Peyer's patch (tissue), 4 donors: ENCODE measurements around the gene TENT5A. TPM values are rescaled to one million over a fixed set of nuclear protein-coding genes. Genes with fewer than 3 reads are reported as not detected.

Source experiments
- DNase-seq, 3 donors: peaks; one replicate each; pipeline ENCODE4 v3.0.0-alpha.2; 2017 to 2019
- H3K27ac ChIP-seq, 4 donors: fragments of 200-600 bp; sonication (generic); one replicate each; pipeline ENCODE4 v1.5.1; 2016 to 2019
- H3K27me3 ChIP-seq, 2 donors: fragments of 200-600 bp; sonication (generic); one replicate each; pipeline ENCODE4 v1.5.1; 2019
- H3K36me3 ChIP-seq, 3 donors: fragments of 200-600 bp; sonication (generic); one replicate each; pipeline ENCODE4 v1.5.1; 2016 to 2019
- H3K4me1 ChIP-seq, 4 donors: fragments of 200-600 bp; sonication (generic); one replicate each; pipeline ENCODE4 v1.5.1; 2016 to 2019
- H3K4me3 ChIP-seq, 4 donors: fragments of 200-600 bp; sonication (generic); 1 replicate in 3 of 4; 2 replicates in 1 of 4; pipeline ENCODE4 v1.5.1; 2016 to 2019; ENCODE audit warnings: mild to moderate bottlenecking in 1 of 4
- H3K9me3 ChIP-seq, 4 donors: fragments of 200-600 bp; sonication (generic); one replicate each; pipeline ENCODE4 v1.5.1; 2016 to 2019; ENCODE audit warnings: mild to moderate bottlenecking in 1 of 4
- POLR2A ChIP-seq, 2 donors: fragments of 450-650 bp; IDR thresholded peaks; one replicate each; pipeline ENCODE4 v1.5.1; 2017; ENCODE audit warnings: antibody characterized with exemption in 2 of 2, mild to moderate bottlenecking in 2 of 2, moderate library complexity in 2 of 2
- total RNA-seq, 4 donors: library from RNA; depleted of rRNA; stranded (reverse); fragments of >200 nt; gene quantifications; one replicate each; pipeline ENCODE4 v1.1.0, GENCODE V29; 2016
- TF ChIP-seq, protein P1 (sequence below), 6 experiments: fragments of 450-650 bp in 4 of 6; fragments of 200-600 bp in 2 of 6; sonication (generic) in 1 of 6; IDR thresholded peaks; one replicate each; pipeline ENCODE4 v1.5.1; 2017 to 2019; ENCODE audit warnings: antibody characterized with exemption in 6 of 6, mild to moderate bottlenecking in 3 of 6, moderate library complexity in 1 of 6

The TENT5A gene
- total RNA-seq, 4 donors from 2014 or later: 35.4 to 73.4 (median 58.6) TPM

DNA sequence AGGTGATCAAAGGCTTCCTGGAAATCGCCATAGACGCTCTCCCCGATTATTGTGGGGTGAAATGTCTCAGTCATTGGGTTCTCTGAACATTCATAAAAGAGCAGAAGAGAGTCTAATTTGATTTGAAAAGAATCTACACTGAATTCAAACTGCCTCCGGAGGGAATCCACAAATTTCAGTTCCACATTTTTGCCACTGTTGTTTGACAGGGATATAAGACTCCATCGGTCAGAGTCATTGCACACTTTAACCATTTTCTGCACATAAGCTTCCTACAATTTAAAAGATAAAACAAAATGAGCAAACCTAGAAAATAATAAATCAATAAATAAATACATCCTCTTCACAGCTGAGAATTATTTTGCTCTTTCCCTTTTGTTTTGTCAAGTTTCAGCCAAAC is 2.3 kb downstream of the TENT5A start:
- H3K4me3 ChIP-seq: peak overlapping the region; percentile 64 to 92 (median 70)
- no peaks in the 10 kb centered on the region for H3K27me3 ChIP-seq
- no peak for DNase-seq
- TF ChIP-seq, protein P1, sequence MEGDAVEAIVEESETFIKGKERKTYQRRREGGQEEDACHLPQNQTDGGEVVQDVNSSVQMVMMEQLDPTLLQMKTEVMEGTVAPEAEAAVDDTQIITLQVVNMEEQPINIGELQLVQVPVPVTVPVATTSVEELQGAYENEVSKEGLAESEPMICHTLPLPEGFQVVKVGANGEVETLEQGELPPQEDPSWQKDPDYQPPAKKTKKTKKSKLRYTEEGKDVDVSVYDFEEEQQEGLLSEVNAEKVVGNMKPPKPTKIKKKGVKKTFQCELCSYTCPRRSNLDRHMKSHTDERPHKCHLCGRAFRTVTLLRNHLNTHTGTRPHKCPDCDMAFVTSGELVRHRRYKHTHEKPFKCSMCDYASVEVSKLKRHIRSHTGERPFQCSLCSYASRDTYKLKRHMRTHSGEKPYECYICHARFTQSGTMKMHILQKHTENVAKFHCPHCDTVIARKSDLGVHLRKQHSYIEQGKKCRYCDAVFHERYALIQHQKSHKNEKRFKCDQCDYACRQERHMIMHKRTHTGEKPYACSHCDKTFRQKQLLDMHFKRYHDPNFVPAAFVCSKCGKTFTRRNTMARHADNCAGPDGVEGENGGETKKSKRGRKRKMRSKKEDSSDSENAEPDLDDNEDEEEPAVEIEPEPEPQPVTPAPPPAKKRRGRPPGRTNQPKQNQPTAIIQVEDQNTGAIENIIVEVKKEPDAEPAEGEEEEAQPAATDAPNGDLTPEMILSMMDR (IDR thresholded peaks at IDR 0.05): no peak
- TF ChIP-seq POLR2A (IDR thresholded peaks at IDR 0.05): no peak
- peak overlapping the region in 1 of 4 donors; percentile 99 for H3K27ac ChIP-seq
- H3K36me3 ChIP-seq: peaks cover 0 to 30% (median 0%) of the 10 kb centered on the region in 3 donors
- H3K9me3 ChIP-seq: no peaks in the 10 kb centered on the region
- H3K4me1 ChIP-seq: peaks cover 0 to 27% (median 0%) of the 10 kb centered on the region in 4 donors

DNA sequence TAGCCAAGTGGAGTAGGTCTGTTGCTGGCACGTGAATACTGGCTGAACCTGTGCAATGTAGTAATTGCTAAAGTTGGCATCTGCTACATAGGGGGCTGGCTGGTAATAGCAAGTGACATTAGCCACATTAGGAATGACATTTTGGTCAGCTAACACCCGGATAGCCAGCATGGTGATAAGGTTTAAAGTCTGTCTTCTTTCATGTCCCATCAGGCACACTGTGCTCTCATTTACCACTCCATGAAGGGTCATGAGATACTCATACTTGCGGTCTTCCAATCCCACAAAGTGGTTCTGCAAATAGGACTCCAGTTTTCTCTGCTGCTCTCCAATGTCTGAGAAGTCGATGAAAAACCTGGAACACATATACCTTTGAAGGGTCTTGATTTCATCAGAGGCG is 2.8 kb downstream of the TENT5A start:
- no peak for DNase-seq
- Histone ChIP-seq H3K4me1 (peaks cover 0 to 27% (median 0%) of the 10 kb centered on the region in 4 donors), H3K36me3 (peaks cover 0 to 30% (median 0%) of the 10 kb centered on the region in 3 donors), H3K9me3 (no peaks in the 10 kb centered on the region), H3K27me3 (no peaks in the 10 kb centered on the region), H3K27ac (peak overlapping the region in 1 of 4 donors; percentile 99), H3K4me3 (peak overlapping the region; percentile 64 to 92 (median 70))
- TF ChIP-seq, protein P1 (IDR thresholded peaks at IDR 0.05): no peak
- TF ChIP-seq POLR2A (IDR thresholded peaks at IDR 0.05): no peak

DNA sequence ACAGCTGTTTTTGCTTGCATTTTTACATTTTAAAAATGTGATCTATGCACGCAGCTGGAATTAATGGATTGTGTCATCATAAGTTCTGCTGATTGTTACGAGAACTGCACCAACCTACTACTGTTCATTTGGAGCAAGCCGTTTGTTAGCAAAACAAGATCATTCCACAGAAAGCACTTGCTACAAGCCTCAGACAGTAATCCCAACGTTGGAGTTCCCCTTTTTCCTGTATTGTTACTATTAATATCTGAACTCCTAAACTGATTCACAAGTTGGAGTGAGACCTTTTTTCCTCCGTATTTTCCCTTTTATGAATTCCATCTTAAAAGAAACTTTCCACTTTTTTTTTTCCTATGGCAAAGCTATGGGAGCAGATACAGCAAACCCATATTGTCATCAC is 3.5 kb downstream of the TENT5A start:
- peaks cover 0 to 22% (median 0%) of the 10 kb centered on the region in 4 donors for H3K4me1 ChIP-seq
- peaks cover 0 to 30% (median 0%) of the 10 kb centered on the region in 3 donors for H3K36me3 ChIP-seq
- DNase-seq: no peak
- no peaks in the 10 kb centered on the region for H3K27me3 ChIP-seq
- peak overlapping the region in 2 of 4 donors; percentile 75 to 92 for H3K4me3 ChIP-seq
- H3K9me3 ChIP-seq: no peaks in the 10 kb centered on the region
- H3K27ac ChIP-seq: no peak overlapping the region
- TF ChIP-seq POLR2A (IDR thresholded peaks at IDR 0.05): no peak
- TF ChIP-seq, protein P1 (IDR thresholded peaks at IDR 0.05): no peak

DNA sequence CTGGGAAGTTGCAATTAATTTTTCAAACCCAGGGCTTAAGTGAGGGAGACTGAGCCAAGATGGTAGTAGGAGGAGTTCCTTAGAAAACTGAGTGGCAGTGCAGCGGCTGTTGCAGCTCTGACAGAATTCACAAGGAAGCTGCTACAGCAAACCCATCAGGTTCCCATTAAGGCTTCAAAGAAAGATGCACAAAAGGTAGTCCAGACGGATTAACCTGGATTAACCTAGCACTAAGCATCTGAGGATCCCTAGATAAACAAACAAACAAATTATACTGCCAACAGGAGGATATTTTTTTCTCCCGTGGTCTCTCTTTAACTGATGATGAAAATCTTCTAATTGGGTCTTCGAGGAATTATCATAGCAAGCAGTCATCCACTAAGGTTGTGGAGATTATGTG is 5.2 kb downstream of the TENT5A start:
- Histone ChIP-seq H3K9me3 (no peaks in the 10 kb centered on the region), H3K4me1 (peaks cover 0 to 21% (median 0%) of the 10 kb centered on the region in 4 donors), H3K27ac (no peak overlapping the region), H3K4me3 (peak overlapping the region in 1 of 4 donors; percentile 12), H3K36me3 (peaks cover 0 to 30% (median 0%) of the 10 kb centered on the region in 3 donors), H3K27me3 (no peaks in the 10 kb centered on the region)
- DNase-seq: no peak
- TF ChIP-seq, protein P1 (IDR thresholded peaks at IDR 0.05): no peak
- TF ChIP-seq POLR2A (IDR thresholded peaks at IDR 0.05): no peak

DNA sequence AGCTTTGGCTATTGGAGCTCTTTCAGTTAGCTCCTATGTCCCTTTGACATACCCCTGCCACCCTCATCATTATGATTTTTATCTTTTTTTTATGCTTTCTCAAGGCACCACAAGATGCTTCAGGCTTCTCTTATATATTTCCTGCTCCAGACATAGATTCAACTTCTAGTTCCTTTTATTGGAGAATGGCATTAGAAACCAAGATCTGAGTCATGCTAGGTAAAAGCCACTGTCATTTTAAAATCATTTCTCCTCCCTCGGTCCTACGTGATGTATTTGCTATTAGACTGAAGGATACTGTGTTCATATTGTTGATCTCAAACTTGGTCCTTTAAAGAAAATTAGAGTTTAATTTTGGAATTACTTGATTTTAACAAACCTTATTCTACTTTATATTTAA is 8.3 kb downstream of the TENT5A start:
- DNase-seq: no peak
- Histone ChIP-seq H3K27me3 (no peaks in the 10 kb centered on the region), H3K4me1 (peaks cover 0 to 21% (median 0%) of the 10 kb centered on the region in 4 donors), H3K36me3 (peaks cover 0 to 23% (median 0%) of the 10 kb centered on the region in 3 donors), H3K4me3 (no peak overlapping the region), H3K27ac (no peak overlapping the region), H3K9me3 (no peaks in the 10 kb centered on the region)
- TF ChIP-seq, protein P1 (IDR thresholded peaks at IDR 0.05): no peak

DNA sequence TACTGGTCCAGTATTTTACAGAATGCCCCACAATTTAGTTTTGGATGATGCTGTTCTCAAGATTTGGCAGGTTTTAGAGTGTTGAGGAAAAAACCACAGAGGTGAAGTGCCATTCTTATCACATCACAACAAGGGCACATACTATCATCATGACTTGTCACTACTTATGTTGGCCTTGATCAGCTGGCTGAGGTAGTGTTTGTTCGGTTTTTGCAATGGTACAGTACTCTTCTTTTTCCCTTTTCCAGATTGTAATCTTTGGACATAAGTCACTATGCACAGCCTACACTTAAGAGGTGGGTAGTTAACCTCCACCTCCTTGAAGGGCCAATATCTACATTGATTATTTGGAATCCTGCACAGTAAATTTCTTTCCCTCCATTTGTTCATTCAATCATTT is 8.8 kb downstream of the TENT5A start:
- Histone ChIP-seq H3K9me3 (no peaks in the 10 kb centered on the region), H3K27ac (no peak overlapping the region), H3K4me3 (no peak overlapping the region), H3K36me3 (peaks cover 0 to 18% (median 0%) of the 10 kb centered on the region in 3 donors), H3K4me1 (peaks cover 0 to 21% (median 0%) of the 10 kb centered on the region in 4 donors), H3K27me3 (no peaks in the 10 kb centered on the region)
- no peak for DNase-seq
- TF ChIP-seq, protein P1 (IDR thresholded peaks at IDR 0.05): no peak
- no peak for TF ChIP-seq POLR2A (IDR thresholded peaks at IDR 0.05)
